Heart left ventricle (tissue), 16 donors: Measurements from ENCODE around the gene SNX1. TPM values are rescaled to one million over a fixed set of nuclear protein-coding genes. Genes with fewer than 3 reads are reported as not detected.

Experiments used
- ATAC-seq, 4 donors: fragments of 200-7000 bp; cut with Tn5 transposase; one replicate each; pipeline ENCODE4 v1.9.1; 2020 to 2022; ENCODE audit warnings: moderate library complexity in 4 of 4, mild to moderate bottlenecking in 3 of 4, moderate number of reproducible peaks in 1 of 4
- DNase-seq, 5 donors: peaks; one replicate each; pipeline ENCODE4 v3.0.0-alpha.2; 2020
- H3K27ac ChIP-seq, 12 donors: fragments of 200-600 bp; sonication (generic) in 4 of 12; one replicate each; pipeline versions ENCODE4 v1.5.0 to v1.8.0; 2016 to 2022; ENCODE audit warnings: mild to moderate bottlenecking in 2 of 12
- H3K27me3 ChIP-seq, 9 donors: fragments of 200-600 bp; sonication (generic) in 2 of 9; one replicate each; pipeline versions ENCODE4 v1.5.1 to v1.8.0; 2016 to 2022; ENCODE audit warnings: mild to moderate bottlenecking in 3 of 9
- H3K36me3 ChIP-seq, 9 donors: fragments of 200-600 bp; sonication (generic) in 2 of 9; one replicate each; pipeline versions ENCODE4 v1.5.0 to v1.8.0; 2018 to 2022; ENCODE audit warnings: mild to moderate bottlenecking in 2 of 9
- H3K4me1 ChIP-seq, 12 donors: fragments of 200-600 bp; sonication (generic) in 4 of 12; one replicate each; pipeline versions ENCODE4 v1.5.0 to v1.8.0; 2016 to 2022; ENCODE audit warnings: mild to moderate bottlenecking in 3 of 12
- H3K4me3 ChIP-seq, 12 donors: fragments of 200-600 bp; sonication (generic) in 4 of 12; one replicate each; pipeline versions ENCODE4 v1.5.0 to v1.8.0; 2017 to 2022; ENCODE audit warnings: mild to moderate bottlenecking in 9 of 12, moderate library complexity in 4 of 12
- H3K9me3 ChIP-seq, 12 donors: fragments of 200-600 bp; sonication (generic) in 4 of 12; one replicate each; pipeline versions ENCODE4 v1.5.0 to v1.8.0; 2016 to 2022; ENCODE audit warnings: mild to moderate bottlenecking in 1 of 12
- CTCF ChIP-seq, 12 donors: fragments of 200-600 bp; sonication (generic) in 4 of 12; IDR thresholded peaks; one replicate each; pipeline versions ENCODE4 v1.5.0 to v1.8.0; 2018 to 2022; ENCODE audit warnings: antibody characterized with exemption in 12 of 12, mild to moderate bottlenecking in 5 of 12
- POLR2A ChIP-seq, 2 donors: fragments of 450-650 bp; IDR thresholded peaks; one replicate each; pipeline ENCODE4 v1.6.1; 2017; ENCODE audit warnings: antibody characterized with exemption in 2 of 2, mild to moderate bottlenecking in 2 of 2, moderate library complexity in 2 of 2
- WGBS, 4 donors: extraction: QIAGEN DNeasy Blood & Tissue Kit in 2 of 4; methylation state at CpG; one replicate each; pipeline versions ENCODE4 v1.1.5 to v1.1.7; 2013 to 2018; 5-methylcytosine and 5-hydroxymethylcytosine counted together
- intact Hi-C, 10 donors: fragments of 100-400 bp; cut with DNase I; formaldehyde crosslinking; loops; one replicate each; pipeline versions ENCODE4 v1.11.1 to v1.14.2; 2022
- polyA plus RNA-seq, 2 donors: library from polyadenylated mRNA; stranded (reverse); fragments of 200-250 nt; gene quantifications; one replicate each; pipeline ENCODE4 v1.2.3, GENCODE V29; 2013
- total RNA-seq, 9 donors: library from RNA; depleted of rRNA in 2 of 9; stranded (reverse); fragments of >200 nt in 2 of 9; fragmentation: NEBNext Ultra II Directional in 3 of 9; extraction: Animal tissue kit (Norgen Biotek cat#: 25700) in 3 of 9; gene quantifications; one replicate each; pipeline versions ENCODE4 v1.1.0 to v1.2.4, GENCODE V29; 2016 to 2023
- donor health status: ischemic (EF 13 %, LVEDD 7.1; RV severe dilation, severe dysfunction).
- donor health status: healthy with polysubstance abuse.
- donor health status: DM: no; HTN: yes; CAD: no.
- donor health status: DM: no; HTN: no; CAD: no.
- donor health status: ischemic (EF 25% LVEDD 6.9; RV normal size, moderate dysfunction).
- donor health status: ischemic (EF 25% LVEDD 5.7; RV mildly dilated, moderate dysfunction).
- donor health status: healthy.
- donor health status: DM: yes; HTN: yes; CAD: no.
- donor health status: ischemic (EF 35%, LVEDD 5.7; RV mildly dilated, moderate dysfunction).
- donor health status: nonischemic (EF 11% LVEDD 7.7; RV severe dilation, severe dysfunction).
- donor health status: DM: yes; HTN: yes; CAD: no.
- donor health status: PGD.
- donor health status: ischemic (EF 29% LVEDD 5.4; RV normal size, mild dysfunction).
- donor health status: nonischemic (EF 23%, LVEDD 6.1; RV moderate dilation, normal function).

SNX1 gene
- total and polyA plus RNA-seq, 11 donors: 38.7 to 117 (median 76.3) TPM

GRCh38 chr15:64180235-64180824 lies 84.5 kb downstream of the SNX1 start:
- Histone ChIP-seq H3K4me3 (no peak overlapping the region), H3K27me3 (no peaks in the 10 kb centered on the region), H3K4me1 (no peaks in the 10 kb centered on the region), H3K9me3 (no peaks in the 10 kb centered on the region), H3K36me3 (peaks cover 0 to 79% (median 54%) of the 10 kb centered on the region in 9 donors), H3K27ac (no peak overlapping the region)
- intact Hi-C loops: no loop called here
- DNase-seq (no peak), ATAC-seq (no peak)
- TF ChIP-seq CTCF (IDR thresholded peaks at IDR 0.05) (no peak), POLR2A (IDR thresholded peaks at IDR 0.05) (no peak)
- 71 to 79% (median 77%) methylated on average over 8 of the region's 8 CpGs for WGBS, 4 donors

- no peaks in the 10 kb centered on the region for H3K27me3 ChIP-seq
- H3K36me3 ChIP-seq: peaks cover 0 to 82% (median 46%) of the 10 kb centered on the region in 9 donors
- 82 to 89% (median 87%) methylated on average over 4 of the region's 4 CpGs for WGBS, 4 donors
- no peak for TF ChIP-seq CTCF (IDR thresholded peaks at IDR 0.05)
- no peak for TF ChIP-seq POLR2A (IDR thresholded peaks at IDR 0.05)
- no peaks in the 10 kb centered on the region for H3K4me1 ChIP-seq
- ATAC-seq: no peak
- no peak for DNase-seq
- intact Hi-C loops: no loop called here
- no peak overlapping the region for H3K4me3 ChIP-seq
- no peak overlapping the region for H3K27ac ChIP-seq
- H3K9me3 ChIP-seq: no peaks in the 10 kb centered on the region
These were observed 87.1 kb downstream of the SNX1 start for GRCh38 chr15:64182859-64183370.

DNA sequence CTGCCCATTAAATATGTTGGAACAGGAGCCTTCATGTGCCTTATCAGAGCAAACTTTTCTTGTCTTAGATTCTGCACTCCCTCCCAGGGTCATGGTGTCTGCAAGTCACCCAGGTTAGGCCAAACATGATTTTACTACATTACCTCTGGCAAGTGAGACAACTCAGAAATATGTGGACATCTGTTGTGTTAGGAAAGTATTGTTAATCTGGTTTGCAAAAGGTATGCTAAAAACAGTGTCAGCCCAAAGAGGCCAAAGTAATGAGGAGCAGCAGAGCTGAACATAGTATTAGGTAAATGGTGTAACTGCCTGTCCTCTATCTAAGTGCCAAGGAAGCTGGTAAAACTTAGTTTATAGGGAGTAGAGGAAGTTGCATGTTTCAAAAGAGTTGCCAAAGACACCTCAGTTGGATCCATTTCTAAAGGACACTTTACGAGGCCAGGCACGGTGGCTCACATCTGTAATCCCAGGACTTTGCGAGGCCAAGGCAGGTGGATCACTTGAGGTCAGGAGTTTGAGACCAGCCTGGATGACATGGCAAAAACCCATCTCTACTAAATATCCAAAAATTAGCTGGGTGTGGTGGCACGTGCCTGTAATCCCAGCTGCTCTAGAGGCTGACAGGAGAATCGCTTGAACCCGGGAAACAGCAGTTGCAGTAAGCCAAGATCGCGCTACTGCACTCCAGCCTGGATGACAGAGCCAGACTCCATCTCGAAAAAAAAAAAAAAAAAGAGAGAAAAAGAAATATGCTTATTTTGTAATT lies 89.5 kb downstream of the SNX1 start:
- 93 to 96% (median 95%) methylated on average over 9 of the region's 9 CpGs for WGBS, 4 donors
- DNase-seq (no peak), ATAC-seq (no peak)
- Histone ChIP-seq H3K9me3 (no peaks in the 10 kb centered on the region), H3K27ac (no peak overlapping the region), H3K4me3 (no peak overlapping the region), H3K36me3 (peaks cover 0 to 70% (median 44%) of the 10 kb centered on the region in 9 donors), H3K27me3 (no peaks in the 10 kb centered on the region), H3K4me1 (no peaks in the 10 kb centered on the region)
- TF ChIP-seq CTCF (IDR thresholded peaks at IDR 0.05): no peak
- no peak for TF ChIP-seq POLR2A (IDR thresholded peaks at IDR 0.05)
- intact Hi-C loops: no loop called here

DNA sequence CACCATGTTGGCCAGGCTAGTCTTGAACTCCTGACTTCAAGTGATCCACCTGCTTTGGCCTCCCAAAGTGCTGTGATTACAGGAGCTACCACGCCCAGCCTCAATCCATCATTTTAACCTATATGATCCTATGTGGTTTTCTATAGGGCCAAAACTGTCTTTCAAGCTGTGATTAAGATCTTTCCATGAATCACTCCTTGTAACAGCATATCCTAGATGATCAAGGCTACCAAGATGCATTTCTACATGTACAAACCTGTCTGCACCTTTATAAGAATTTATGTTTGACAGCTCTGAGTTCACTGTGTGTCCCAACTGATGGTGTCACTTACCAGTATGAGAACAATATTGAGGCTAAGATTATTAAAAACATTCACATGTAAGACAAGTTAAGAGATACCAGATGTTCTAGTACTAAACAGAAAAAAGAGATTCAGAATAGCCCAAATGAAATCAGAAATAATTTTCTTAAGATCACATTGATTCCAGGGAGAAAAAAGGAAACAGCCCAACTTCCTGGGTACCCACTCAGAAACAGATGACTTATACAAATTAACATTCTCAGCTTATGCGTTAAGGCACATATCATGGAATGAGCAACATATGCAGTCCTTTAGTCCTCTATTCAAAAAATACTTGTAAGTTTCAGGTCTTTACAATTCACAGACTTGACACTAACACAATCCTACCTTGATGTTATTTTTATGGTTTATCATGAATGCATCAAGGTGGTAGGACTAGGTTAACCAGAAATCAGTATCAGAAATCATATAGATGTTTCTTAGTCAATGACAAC lies 91.8 kb downstream of the SNX1 start:
- Histone ChIP-seq H3K4me3 (no peak overlapping the region), H3K36me3 (peaks cover 0 to 58% (median 34%) of the 10 kb centered on the region in 9 donors), H3K4me1 (no peaks in the 10 kb centered on the region), H3K9me3 (no peaks in the 10 kb centered on the region), H3K27me3 (no peaks in the 10 kb centered on the region), H3K27ac (no peak overlapping the region)
- no peak for TF ChIP-seq POLR2A (IDR thresholded peaks at IDR 0.05)
- TF ChIP-seq CTCF (IDR thresholded peaks at IDR 0.05): no peak
- DNase-seq (no peak), ATAC-seq (no peak)
- intact Hi-C loops: no loop called here
- 91 to 98% (median 92%) methylated on average over 2 of the region's 2 CpGs for WGBS, 4 donors
